HEK293 (cell line): ENCODE results near the gene CAB39L.

Source experiments
- YY1 ChIP-seq: fragments of 450-650 bp; formaldehyde crosslinking; IDR thresholded peaks from 2 replicates; pipeline ENCODE4 v1.5.1; 2018; ENCODE audit warnings: missing biosample characterization, missing genetic modification characterization
- ZBTB21 ChIP-seq: fragments of 450-650 bp; formaldehyde crosslinking; IDR thresholded peaks from 2 replicates; pipeline ENCODE4 v1.5.1; 2017; ENCODE audit warnings: missing biosample characterization, missing genetic modification characterization
- ZNF157 ChIP-seq: fragments of 450-650 bp; formaldehyde crosslinking; IDR thresholded peaks from 2 replicates; pipeline ENCODE4 v1.5.1; 2016; ENCODE audit warnings: missing biosample characterization, missing genetic modification characterization
- ZNF16 ChIP-seq: fragments of 450-650 bp; formaldehyde crosslinking; IDR thresholded peaks from 2 replicates; pipeline ENCODE4 v1.5.1; 2016; ENCODE audit warnings: low read depth, missing biosample characterization, missing genetic modification characterization
- ZNF391 ChIP-seq: fragments of 450-650 bp; formaldehyde crosslinking; IDR thresholded peaks from 2 replicates; pipeline ENCODE4 v1.5.1; 2016; ENCODE audit warnings: low read depth, missing biosample characterization, missing genetic modification characterization, borderline replicate concordance
- ZNF394 ChIP-seq: fragments of 450-650 bp; formaldehyde crosslinking; IDR thresholded peaks from 2 replicates; pipeline ENCODE4 v1.5.1; 2016; ENCODE audit warnings: missing biosample characterization, missing genetic modification characterization, mild to moderate bottlenecking, moderate library complexity, borderline replicate concordance
- ZNF76 ChIP-seq: fragments of 450-650 bp; formaldehyde crosslinking; IDR thresholded peaks from 2 replicates; pipeline ENCODE4; 2016; ENCODE audit warnings: low read depth, missing biosample characterization, missing genetic modification characterization, borderline replicate concordance
- TF ChIP-seq, protein P1 (sequence below): fragments of 450-650 bp; formaldehyde crosslinking; IDR thresholded peaks from 2 replicates; pipeline ENCODE4 v1.5.1; 2016; ENCODE audit warnings: missing biosample characterization, missing genetic modification characterization
- TF ChIP-seq, protein P2 (sequence below): fragments of 450-650 bp; formaldehyde crosslinking; IDR thresholded peaks from 2 replicates; pipeline ENCODE4 v1.5.1; 2016; ENCODE audit warnings: missing biosample characterization, missing genetic modification characterization
- TF ChIP-seq, protein P3 (sequence below): fragments of 450-650 bp; formaldehyde crosslinking; IDR thresholded peaks from 2 replicates; pipeline ENCODE4 v1.5.1; 2016; ENCODE audit warnings: missing biosample characterization, missing genetic modification characterization, borderline replicate concordance
- TF ChIP-seq, protein P4 (sequence below): fragments of 450-650 bp; formaldehyde crosslinking; IDR thresholded peaks from 2 replicates; pipeline ENCODE4 v1.5.1; 2016; ENCODE audit warnings: missing biosample characterization, missing genetic modification characterization

DNA sequence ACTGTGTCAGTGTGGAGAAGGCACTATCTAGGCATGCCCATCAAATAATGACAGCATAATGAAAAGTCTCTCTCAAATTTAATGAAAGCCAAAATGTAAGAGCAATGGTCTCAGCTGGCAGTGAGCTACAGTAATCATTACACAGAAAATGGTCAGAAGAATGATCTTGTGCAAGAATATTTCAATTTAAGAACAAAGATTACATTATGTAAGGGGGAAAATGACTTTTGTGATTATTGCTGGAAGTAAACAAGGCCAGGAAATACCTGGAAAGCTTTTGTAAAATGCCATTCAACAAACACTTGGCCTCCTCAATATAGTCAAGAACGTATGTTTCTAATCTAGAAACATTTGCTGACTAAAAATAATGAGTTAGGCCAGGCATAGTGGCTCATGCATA, 89.1 kb downstream of the CAB39L start:
- TF ChIP-seq, protein P1, sequence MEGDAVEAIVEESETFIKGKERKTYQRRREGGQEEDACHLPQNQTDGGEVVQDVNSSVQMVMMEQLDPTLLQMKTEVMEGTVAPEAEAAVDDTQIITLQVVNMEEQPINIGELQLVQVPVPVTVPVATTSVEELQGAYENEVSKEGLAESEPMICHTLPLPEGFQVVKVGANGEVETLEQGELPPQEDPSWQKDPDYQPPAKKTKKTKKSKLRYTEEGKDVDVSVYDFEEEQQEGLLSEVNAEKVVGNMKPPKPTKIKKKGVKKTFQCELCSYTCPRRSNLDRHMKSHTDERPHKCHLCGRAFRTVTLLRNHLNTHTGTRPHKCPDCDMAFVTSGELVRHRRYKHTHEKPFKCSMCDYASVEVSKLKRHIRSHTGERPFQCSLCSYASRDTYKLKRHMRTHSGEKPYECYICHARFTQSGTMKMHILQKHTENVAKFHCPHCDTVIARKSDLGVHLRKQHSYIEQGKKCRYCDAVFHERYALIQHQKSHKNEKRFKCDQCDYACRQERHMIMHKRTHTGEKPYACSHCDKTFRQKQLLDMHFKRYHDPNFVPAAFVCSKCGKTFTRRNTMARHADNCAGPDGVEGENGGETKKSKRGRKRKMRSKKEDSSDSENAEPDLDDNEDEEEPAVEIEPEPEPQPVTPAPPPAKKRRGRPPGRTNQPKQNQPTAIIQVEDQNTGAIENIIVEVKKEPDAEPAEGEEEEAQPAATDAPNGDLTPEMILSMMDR (tag by site-specific recombination), result no peak
- no peak for TF ChIP-seq ZNF157 (tag by site-specific recombination)
- no peak for TF ChIP-seq ZNF76 (tag by site-specific recombination)
- no peak for TF ChIP-seq ZNF394 (tag by site-specific recombination)
- TF ChIP-seq, protein P2, sequence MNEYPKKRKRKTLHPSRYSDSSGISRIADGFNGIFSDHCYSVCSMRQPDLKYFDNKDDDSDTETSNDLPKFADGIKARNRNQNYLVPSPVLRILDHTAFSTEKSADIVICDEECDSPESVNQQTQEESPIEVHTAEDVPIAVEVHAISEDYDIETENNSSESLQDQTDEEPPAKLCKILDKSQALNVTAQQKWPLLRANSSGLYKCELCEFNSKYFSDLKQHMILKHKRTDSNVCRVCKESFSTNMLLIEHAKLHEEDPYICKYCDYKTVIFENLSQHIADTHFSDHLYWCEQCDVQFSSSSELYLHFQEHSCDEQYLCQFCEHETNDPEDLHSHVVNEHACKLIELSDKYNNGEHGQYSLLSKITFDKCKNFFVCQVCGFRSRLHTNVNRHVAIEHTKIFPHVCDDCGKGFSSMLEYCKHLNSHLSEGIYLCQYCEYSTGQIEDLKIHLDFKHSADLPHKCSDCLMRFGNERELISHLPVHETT (tag by site-specific recombination), result no peak
- TF ChIP-seq, protein P3, sequence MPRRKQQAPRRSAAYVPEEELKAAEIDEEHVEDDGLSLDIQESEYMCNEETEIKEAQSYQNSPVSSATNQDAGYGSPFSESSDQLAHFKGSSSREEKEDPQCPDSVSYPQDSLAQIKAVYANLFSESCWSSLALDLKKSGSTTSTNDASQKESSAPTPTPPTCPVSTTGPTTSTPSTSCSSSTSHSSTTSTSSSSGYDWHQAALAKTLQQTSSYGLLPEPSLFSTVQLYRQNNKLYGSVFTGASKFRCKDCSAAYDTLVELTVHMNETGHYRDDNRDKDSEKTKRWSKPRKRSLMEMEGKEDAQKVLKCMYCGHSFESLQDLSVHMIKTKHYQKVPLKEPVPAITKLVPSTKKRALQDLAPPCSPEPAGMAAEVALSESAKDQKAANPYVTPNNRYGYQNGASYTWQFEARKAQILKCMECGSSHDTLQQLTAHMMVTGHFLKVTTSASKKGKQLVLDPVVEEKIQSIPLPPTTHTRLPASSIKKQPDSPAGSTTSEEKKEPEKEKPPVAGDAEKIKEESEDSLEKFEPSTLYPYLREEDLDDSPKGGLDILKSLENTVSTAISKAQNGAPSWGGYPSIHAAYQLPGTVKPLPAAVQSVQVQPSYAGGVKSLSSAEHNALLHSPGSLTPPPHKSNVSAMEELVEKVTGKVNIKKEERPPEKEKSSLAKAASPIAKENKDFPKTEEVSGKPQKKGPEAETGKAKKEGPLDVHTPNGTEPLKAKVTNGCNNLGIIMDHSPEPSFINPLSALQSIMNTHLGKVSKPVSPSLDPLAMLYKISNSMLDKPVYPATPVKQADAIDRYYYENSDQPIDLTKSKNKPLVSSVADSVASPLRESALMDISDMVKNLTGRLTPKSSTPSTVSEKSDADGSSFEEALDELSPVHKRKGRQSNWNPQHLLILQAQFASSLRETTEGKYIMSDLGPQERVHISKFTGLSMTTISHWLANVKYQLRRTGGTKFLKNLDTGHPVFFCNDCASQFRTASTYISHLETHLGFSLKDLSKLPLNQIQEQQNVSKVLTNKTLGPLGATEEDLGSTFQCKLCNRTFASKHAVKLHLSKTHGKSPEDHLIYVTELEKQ (tag by site-specific recombination), result no peak
- no peak for TF ChIP-seq YY1 (tag by site-specific recombination)
- TF ChIP-seq, protein P4, sequence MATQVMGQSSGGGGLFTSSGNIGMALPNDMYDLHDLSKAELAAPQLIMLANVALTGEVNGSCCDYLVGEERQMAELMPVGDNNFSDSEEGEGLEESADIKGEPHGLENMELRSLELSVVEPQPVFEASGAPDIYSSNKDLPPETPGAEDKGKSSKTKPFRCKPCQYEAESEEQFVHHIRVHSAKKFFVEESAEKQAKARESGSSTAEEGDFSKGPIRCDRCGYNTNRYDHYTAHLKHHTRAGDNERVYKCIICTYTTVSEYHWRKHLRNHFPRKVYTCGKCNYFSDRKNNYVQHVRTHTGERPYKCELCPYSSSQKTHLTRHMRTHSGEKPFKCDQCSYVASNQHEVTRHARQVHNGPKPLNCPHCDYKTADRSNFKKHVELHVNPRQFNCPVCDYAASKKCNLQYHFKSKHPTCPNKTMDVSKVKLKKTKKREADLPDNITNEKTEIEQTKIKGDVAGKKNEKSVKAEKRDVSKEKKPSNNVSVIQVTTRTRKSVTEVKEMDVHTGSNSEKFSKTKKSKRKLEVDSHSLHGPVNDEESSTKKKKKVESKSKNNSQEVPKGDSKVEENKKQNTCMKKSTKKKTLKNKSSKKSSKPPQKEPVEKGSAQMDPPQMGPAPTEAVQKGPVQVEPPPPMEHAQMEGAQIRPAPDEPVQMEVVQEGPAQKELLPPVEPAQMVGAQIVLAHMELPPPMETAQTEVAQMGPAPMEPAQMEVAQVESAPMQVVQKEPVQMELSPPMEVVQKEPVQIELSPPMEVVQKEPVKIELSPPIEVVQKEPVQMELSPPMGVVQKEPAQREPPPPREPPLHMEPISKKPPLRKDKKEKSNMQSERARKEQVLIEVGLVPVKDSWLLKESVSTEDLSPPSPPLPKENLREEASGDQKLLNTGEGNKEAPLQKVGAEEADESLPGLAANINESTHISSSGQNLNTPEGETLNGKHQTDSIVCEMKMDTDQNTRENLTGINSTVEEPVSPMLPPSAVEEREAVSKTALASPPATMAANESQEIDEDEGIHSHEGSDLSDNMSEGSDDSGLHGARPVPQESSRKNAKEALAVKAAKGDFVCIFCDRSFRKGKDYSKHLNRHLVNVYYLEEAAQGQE, result no peak
- no peak for TF ChIP-seq ZBTB21 (tag by site-specific recombination)
- no peak for TF ChIP-seq ZNF391 (tag by site-specific recombination)
- TF ChIP-seq ZNF16 (tag by site-specific recombination), result no peak
